K562 (cell line): ENCODE data around the gene TJP3. TPM values are rescaled to one million over a fixed set of nuclear protein-coding genes. Genes with fewer than 3 reads are reported as not detected.

ENCODE experiments used
- DMBX1 ChIP-seq: fragments of 250-450 bp; sonication (Bioruptor Pico); IDR thresholded peaks from 2 replicates; pipeline ENCODE4 v1.8.0; 2022; ENCODE audit warnings: inconsistent platforms, mild to moderate bottlenecking, moderate library complexity, borderline replicate concordance
- DNMT1 ChIP-seq: fragments of 450-650 bp; IDR thresholded peaks from 2 replicates; pipeline ENCODE4 v1.6.1; 2016; ENCODE audit warnings: antibody characterized with exemption, mild to moderate bottlenecking
- E2F5 ChIP-seq: sonication (generic); formaldehyde crosslinking; IDR thresholded peaks from 2 replicates; pipeline ENCODE4 v1.8.0; 2022; ENCODE audit warnings: mild to moderate bottlenecking, missing genetic modification reagents
- ERF ChIP-seq: fragments of 450-650 bp; formaldehyde crosslinking; IDR thresholded peaks from 2 replicates; pipeline ENCODE4 v1.4.0; 2020; ENCODE audit warnings: mild to moderate bottlenecking, mixed read lengths
- ETV6 ChIP-seq, 3 experiments: fragments of 150-350 bp in 1 of 3; sonication (generic) in 1 of 3; formaldehyde crosslinking in 1 of 3; IDR thresholded peaks; 2 replicates each; pipeline versions ENCODE4 v1.6.1 to v1.8.0; 2014 to 2022; ENCODE audit warnings: borderline replicate concordance in 2 of 3, low read depth in 2 of 3, antibody characterized with exemption in 1 of 3, low read length in 1 of 3, mild to moderate bottlenecking in 1 of 3, missing genetic modification reagents in 1 of 3
- FUS ChIP-seq: fragments of 200-400 bp; formaldehyde crosslinking; optimal IDR thresholded peaks from 2 replicates; pipeline ENCODE3; 2017; ENCODE audit warnings: low read depth, low read length
- GTF2E2 ChIP-seq: fragments of 200-800 bp; sonication (Bioruptor generic); IDR thresholded peaks from 2 replicates; pipeline ENCODE4 v1.6.1; 2016; ENCODE audit warnings: missing genetic modification characterization, missing compliant biosample characterization
- HDAC6 ChIP-seq: IDR thresholded peaks from 2 replicates; pipeline ENCODE4 v1.6.1; 2012; ENCODE audit warnings: low read depth, mild to moderate bottlenecking, control low read depth, inconsistent platforms, low read length, moderate library complexity
- HIVEP1 ChIP-seq: fragments of 250-450 bp; sonication (Bioruptor Pico); IDR thresholded peaks from 2 replicates; pipeline ENCODE4 v1.4.0; 2020; ENCODE audit warnings: mild to moderate bottlenecking
- MIER1 ChIP-seq: fragments of 450-650 bp; IDR thresholded peaks from 2 replicates; pipeline ENCODE4 v1.6.1; 2016; ENCODE audit warnings: antibody characterized with exemption, mild to moderate bottlenecking, low read depth
- MTA2 ChIP-seq: fragments of 450-650 bp; IDR thresholded peaks from 2 replicates; pipeline ENCODE4 v1.6.1; 2016; ENCODE audit warnings: low read depth
- POLR2G ChIP-seq: fragments of 200-400 bp; formaldehyde crosslinking; IDR thresholded peaks from 2 replicates; pipeline ENCODE4 v1.6.1; 2017; ENCODE audit warnings: low read depth, mild to moderate bottlenecking, antibody characterized with exemption, low read length, moderate library complexity
- RAD51 ChIP-seq: fragments of 450-650 bp; IDR thresholded peaks from 2 replicates; pipeline ENCODE4 v1.7.1; 2016; ENCODE audit warnings: low read depth, mild to moderate bottlenecking, borderline replicate concordance
- RFX1 ChIP-seq: fragments of 450-650 bp; IDR thresholded peaks from 2 replicates; pipeline ENCODE4 v1.6.1; 2016; ENCODE audit warnings: mild to moderate bottlenecking, moderate library complexity
- SREBF1 ChIP-seq: fragments of 150-350 bp; IDR thresholded peaks from 2 replicates; pipeline ENCODE4 v1.6.1; 2014; ENCODE audit warnings: antibody characterized with exemption, low read depth, low read length, borderline replicate concordance
- ZNF3 ChIP-seq: fragments of 250-450 bp; sonication (Bioruptor Pico); IDR thresholded peaks from 2 replicates; pipeline ENCODE4 v1.5.0; 2021; ENCODE audit warnings: mild to moderate bottlenecking, moderate library complexity
- ZNF668 ChIP-seq: fragments of 250-450 bp; sonication (Bioruptor Pico); IDR thresholded peaks from 2 replicates; pipeline ENCODE4 v1.8.0; 2022; ENCODE audit warnings: mild to moderate bottlenecking, inconsistent platforms
- ZNF830 ChIP-seq: fragments of 250-450 bp; sonication (Bioruptor Pico); IDR thresholded peaks from 2 replicates; pipeline ENCODE4 v1.5.0; 2021; ENCODE audit warnings: mild to moderate bottlenecking
- polyA plus RNA-seq, 8 experiments: library from polyadenylated mRNA; depleted of rRNA in 4 of 8; stranded (reverse) in 5 of 8; unstranded in 3 of 8; fragments of >200 nt; fragmentation: Nextera tagmentation in 2 of 8; fragmentation: Illumina TruSeq in 1 of 8; extraction: Ambion mirVana in 2 of 8; extraction: Trizol in 1 of 8; gene quantifications; 2 replicates each; pipeline versions ENCODE4 v1.2.1 to v1.2.3, GENCODE V29; 2011 to 2014; ENCODE audit warnings: inconsistent platforms in 1 of 8, missing spikeins in 1 of 8
- total RNA-seq, 7 experiments: library from RNA; depleted of rRNA in 6 of 7; stranded (reverse); fragments of >200 nt in 6 of 7; fragmentation: Illumina TruSeq in 2 of 7; extraction: Trizol in 2 of 7; gene quantifications; 2 replicates each; pipeline versions ENCODE4 v1.2.1 to v1.2.3, GENCODE V29; 2011 to 2021; ENCODE audit warnings: low replicate concordance in 1 of 7
- TF ChIP-seq, protein P1 (sequence below): fragments of 200-400 bp; formaldehyde crosslinking; IDR thresholded peaks from 2 replicates; pipeline ENCODE4 v1.6.1; 2017; ENCODE audit warnings: mild to moderate bottlenecking, low read depth, low read length, moderate library complexity
- TF ChIP-seq, protein P2 (sequence below): fragments of 450-650 bp; IDR thresholded peaks from 2 replicates; pipeline ENCODE4 v1.6.1; 2017; ENCODE audit warnings: antibody characterized with exemption
- TF ChIP-seq, protein P3 (sequence below): fragments of 250-450 bp; sonication (Bioruptor Pico); IDR thresholded peaks from 2 replicates; pipeline ENCODE4 v1.5.0; 2021

TJP3 gene
- total and polyA plus RNA-seq, 9 of the 15 experiments (the other 6 are each of a cell fraction or from before 2014, with no cell fraction given): 0.11 to 2.4 (median 0.57) TPM; not detected in 1

DNA sequence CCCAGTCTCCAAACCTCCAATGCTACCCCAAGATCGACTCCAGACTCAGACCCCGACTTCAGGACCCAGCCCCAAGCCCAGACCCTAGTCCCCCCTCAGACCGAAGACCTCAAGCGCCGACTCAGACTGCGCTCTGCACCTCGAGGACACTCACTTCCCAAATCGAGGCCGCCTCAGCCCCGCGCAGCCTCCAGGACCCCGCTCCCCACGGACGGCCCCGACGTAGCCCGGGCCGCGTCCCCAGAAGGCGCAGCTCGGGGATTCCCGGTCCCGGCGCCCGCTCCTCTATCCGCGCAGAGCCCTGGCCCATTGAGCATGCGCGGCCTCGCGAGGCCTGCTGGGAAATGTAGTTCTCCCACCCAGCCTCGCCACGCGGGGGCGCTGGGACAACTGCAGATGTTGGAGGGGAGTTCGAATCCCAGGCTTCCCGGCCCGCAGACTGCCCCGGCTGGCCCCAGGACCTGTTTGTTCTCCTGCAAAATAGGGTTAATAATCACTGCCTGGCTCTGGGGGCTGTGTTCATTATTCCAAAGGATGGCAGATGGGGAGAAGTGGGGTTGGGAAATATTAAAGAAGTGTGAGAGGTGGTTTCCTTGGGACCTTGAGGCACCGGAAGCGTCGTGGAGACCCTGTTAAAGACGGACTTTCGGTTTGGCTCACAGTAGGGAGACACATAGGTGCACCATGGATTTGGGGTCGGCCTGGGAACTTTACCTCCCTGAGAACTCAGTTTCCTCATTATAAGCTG lies 53.4 kb downstream of the TJP3 start, which contains the start of gene APBA3 (continued):
- no peak for TF ChIP-seq E2F5 (CRISPR knock-in tag)
- peak; percentile 88 for TF ChIP-seq POLR2G
- no peak; the same call in 1 of the 2 replicates for TF ChIP-seq DMBX1 (CRISPR knock-in tag)
- no peak for TF ChIP-seq HDAC6
- no peak for TF ChIP-seq MIER1
- TF ChIP-seq, protein P1, sequence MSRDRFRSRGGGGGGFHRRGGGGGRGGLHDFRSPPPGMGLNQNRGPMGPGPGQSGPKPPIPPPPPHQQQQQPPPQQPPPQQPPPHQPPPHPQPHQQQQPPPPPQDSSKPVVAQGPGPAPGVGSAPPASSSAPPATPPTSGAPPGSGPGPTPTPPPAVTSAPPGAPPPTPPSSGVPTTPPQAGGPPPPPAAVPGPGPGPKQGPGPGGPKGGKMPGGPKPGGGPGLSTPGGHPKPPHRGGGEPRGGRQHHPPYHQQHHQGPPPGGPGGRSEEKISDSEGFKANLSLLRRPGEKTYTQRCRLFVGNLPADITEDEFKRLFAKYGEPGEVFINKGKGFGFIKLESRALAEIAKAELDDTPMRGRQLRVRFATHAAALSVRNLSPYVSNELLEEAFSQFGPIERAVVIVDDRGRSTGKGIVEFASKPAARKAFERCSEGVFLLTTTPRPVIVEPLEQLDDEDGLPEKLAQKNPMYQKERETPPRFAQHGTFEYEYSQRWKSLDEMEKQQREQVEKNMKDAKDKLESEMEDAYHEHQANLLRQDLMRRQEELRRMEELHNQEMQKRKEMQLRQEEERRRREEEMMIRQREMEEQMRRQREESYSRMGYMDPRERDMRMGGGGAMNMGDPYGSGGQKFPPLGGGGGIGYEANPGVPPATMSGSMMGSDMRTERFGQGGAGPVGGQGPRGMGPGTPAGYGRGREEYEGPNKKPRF: no peak
- TF ChIP-seq, protein P2, sequence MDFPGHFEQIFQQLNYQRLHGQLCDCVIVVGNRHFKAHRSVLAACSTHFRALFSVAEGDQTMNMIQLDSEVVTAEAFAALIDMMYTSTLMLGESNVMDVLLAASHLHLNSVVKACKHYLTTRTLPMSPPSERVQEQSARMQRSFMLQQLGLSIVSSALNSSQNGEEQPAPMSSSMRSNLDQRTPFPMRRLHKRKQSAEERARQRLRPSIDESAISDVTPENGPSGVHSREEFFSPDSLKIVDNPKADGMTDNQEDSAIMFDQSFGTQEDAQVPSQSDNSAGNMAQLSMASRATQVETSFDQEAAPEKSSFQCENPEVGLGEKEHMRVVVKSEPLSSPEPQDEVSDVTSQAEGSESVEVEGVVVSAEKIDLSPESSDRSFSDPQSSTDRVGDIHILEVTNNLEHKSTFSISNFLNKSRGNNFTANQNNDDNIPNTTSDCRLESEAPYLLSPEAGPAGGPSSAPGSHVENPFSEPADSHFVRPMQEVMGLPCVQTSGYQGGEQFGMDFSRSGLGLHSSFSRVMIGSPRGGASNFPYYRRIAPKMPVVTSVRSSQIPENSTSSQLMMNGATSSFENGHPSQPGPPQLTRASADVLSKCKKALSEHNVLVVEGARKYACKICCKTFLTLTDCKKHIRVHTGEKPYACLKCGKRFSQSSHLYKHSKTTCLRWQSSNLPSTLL: 0 out of 2 replicates have a peak, but pooled peaks have one; percentile 48
- TF ChIP-seq, protein P3, sequence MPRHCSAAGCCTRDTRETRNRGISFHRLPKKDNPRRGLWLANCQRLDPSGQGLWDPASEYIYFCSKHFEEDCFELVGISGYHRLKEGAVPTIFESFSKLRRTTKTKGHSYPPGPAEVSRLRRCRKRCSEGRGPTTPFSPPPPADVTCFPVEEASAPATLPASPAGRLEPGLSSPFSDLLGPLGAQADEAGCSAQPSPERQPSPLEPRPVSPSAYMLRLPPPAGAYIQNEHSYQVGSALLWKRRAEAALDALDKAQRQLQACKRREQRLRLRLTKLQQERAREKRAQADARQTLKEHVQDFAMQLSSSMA (CRISPR knock-in tag): no peak
- TF ChIP-seq RAD51: peak; percentile 26; the same call in 1 of the 2 replicates
- TF ChIP-seq FUS: no peak
- no peak for TF ChIP-seq ZNF3 (CRISPR knock-in tag)
- TF ChIP-seq RFX1: no peak; the same call in 1 of the 2 replicates
- no peak; the same call in 1 of the 2 replicates for TF ChIP-seq ERF
- no peak; the same call in 1 of the 2 replicates for TF ChIP-seq SREBF1
- TF ChIP-seq HIVEP1 (CRISPR knock-in tag): no peak
- TF ChIP-seq DNMT1: 0 out of 2 replicates have a peak, but pooled peaks have one; percentile 71
- TF ChIP-seq ZNF830 (CRISPR knock-in tag): no peak
- TF ChIP-seq ETV6 (IDR thresholded peaks at IDR 0.05; ENCODE audit: borderline replicate concordance in 1 of 2, low read depth in 2 of 2, low read length in 1 of 2): no peak
- TF ChIP-seq ETV6 (CRISPR knock-in tag; IDR thresholded peaks at IDR 0.05; ENCODE audit: borderline replicate concordance): no peak
- TF ChIP-seq MTA2: no peak
- no peak; the same call in 1 of the 2 replicates for TF ChIP-seq GTF2E2
- TF ChIP-seq ZNF668 (CRISPR knock-in tag): no peak
